ENCODE results near the gene PYGL.
"Not testable (repeated sequence)": the region's sequence is repeated elsewhere in the genome, so short reads cannot be mapped to it uniquely, and the experiment has no call there.

The PYGL gene

GRCh38 chr14:50943943-50944646 lies at the start of gene PYGL:
TSS of gene PYGL (minus strand) at chr14:50944483. CDS start at chr14:50944403, 80 bp downstream.
- DNase-seq (ENCODE audit: low read depth in 2 of 2): peak in 1 of 2 donors; percentile 19

- no peak for DNase-seq (ENCODE audit: low read depth in 2 of 2)
Observed at GRCh38 chr14:50985859-50986331, 41.6 kb upstream of the PYGL start.

- DNase-seq (ENCODE audit: low read depth in 2 of 2): no peak
Observed at GRCh38 chr14:50985124-50985858, 41.0 kb upstream of the PYGL start.

DNA sequence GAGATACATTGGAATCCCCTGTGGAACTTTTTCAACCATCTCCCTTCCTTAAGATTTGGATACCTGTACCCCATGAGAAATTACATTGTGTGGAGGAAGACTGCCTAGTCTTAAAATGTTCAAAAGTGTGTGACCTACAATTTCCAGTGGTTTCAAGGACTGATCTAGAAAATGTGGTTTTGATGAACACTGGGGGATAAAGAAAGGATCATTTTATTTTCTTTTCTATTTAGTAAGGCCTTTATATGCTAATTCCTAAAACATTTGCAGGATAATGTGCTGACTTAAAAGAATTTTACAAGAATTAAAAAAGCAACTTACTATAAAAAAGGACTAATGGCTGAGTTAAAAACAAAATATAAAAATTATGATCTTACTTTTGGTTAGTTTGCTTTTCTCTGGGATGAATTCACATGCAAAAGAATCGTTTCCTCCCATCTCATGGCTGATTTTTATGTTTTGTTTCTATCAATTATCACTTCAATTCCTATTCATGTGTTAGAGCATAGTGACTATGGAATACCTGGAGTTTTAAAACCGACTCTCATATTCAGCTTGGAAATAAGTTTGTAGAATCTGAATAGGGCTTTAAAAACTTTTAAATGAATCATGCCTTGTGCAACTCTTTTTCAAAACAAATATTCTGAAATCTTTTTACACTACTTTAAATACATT lies 39.9 kb upstream of the PYGL start:
- DNase-seq (ENCODE audit: low read depth in 2 of 2): no peak

GRCh38 chr14:50979941-50980850 lies 35.9 kb upstream of the PYGL start:
- no peak for DNase-seq (ENCODE audit: low read depth in 2 of 2)

GRCh38 chr14:50978888-50979287 lies 34.6 kb upstream of the PYGL start:
- no peak for DNase-seq (ENCODE audit: low read depth in 2 of 2)

DNA sequence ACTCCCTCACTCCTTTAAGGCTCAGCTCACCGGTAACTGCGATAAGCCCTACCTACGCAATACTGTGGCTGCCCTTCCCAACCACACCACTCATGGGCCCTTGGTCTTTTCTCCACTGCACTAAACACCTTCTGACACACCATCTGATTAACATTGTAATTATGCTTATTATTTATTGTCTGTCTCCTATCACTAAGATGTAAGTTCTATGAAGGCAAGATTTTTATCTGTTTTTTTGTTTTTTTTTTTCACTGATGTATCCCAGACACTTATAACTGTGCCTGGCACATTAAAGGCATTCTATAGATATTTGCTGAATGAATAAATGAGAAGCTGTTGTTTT lies 34.2 kb upstream of the PYGL start:
- no peak for DNase-seq (ENCODE audit: low read depth in 2 of 2)

- no peak for DNase-seq (ENCODE audit: low read depth in 2 of 2)
Observed at GRCh38 chr14:50977863-50978528, 33.7 kb upstream of the PYGL start.

- no peak for DNase-seq (ENCODE audit: low read depth in 2 of 2)
Observed at GRCh38 chr14:50974118-50974517, 29.8 kb upstream of the PYGL start.

GRCh38 chr14:50972734-50973133 lies 28.5 kb upstream of the PYGL start:
- no peak for DNase-seq (ENCODE audit: low read depth in 2 of 2)

DNA sequence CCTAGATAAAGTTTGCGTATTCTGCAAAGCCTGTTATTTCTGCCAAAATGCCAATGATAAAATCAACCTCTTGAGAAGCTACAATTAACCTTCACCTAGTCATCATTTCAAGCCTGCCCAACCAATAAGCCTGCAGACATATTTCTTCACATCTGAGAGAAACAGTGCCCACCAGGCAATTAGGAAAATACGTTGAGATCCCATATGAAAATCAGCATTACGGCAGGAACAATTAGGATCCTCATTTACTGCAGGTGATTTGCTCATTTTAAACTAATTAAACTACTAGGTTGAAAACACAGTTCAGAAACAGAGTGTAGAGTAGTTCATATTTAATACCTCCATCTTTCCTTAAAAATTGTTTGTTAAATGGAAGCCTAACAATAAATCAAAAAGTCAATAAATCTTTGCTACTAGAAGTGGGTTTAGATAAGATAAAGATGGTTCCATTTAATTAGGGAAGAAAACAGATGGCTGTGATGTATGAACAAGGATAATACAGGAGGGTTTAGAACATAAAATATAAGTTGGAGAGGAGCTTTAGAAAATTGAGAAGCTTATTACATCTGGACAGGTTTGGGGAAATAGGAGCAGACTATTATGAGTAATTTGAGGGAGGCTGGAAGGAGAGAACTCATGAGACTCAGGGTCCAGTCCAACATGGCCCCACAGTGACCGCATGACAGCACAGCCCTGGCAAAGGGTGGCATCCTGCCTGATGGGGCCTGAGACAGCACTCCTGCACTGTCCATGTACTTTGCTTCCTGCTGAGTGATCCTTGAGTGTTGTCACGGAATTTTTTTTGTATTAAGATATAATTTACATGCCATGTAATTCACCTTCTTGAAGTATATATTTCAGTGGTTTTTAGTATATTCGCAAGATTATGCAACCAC lies 26.9 kb upstream of the PYGL start:
- no peak for DNase-seq (ENCODE audit: low read depth in 2 of 2)

GRCh38 chr14:50967790-50968189 lies 23.5 kb upstream of the PYGL start:
- DNase-seq (ENCODE audit: low read depth in 2 of 2): no peak

DNA sequence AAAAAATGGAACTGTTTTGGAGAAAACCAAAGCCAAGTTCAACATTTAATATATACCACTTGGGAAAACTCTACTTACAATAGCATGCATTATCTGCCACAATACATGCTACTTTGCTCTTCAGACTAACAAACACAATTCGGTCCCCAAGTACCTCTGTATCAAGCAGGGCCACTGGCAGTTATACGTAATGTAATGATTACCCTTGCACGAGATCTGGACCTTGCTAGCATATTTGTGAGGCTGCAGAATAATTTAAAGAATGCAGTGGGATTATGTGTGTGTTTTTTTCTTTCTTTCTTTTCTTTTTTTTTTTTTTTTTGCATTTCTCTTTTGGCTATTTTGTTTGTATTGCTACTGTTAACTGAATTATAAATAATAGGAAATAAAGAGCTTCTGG lies 22.8 kb upstream of the PYGL start:
- no peak for DNase-seq (ENCODE audit: low read depth in 2 of 2)

DNA sequence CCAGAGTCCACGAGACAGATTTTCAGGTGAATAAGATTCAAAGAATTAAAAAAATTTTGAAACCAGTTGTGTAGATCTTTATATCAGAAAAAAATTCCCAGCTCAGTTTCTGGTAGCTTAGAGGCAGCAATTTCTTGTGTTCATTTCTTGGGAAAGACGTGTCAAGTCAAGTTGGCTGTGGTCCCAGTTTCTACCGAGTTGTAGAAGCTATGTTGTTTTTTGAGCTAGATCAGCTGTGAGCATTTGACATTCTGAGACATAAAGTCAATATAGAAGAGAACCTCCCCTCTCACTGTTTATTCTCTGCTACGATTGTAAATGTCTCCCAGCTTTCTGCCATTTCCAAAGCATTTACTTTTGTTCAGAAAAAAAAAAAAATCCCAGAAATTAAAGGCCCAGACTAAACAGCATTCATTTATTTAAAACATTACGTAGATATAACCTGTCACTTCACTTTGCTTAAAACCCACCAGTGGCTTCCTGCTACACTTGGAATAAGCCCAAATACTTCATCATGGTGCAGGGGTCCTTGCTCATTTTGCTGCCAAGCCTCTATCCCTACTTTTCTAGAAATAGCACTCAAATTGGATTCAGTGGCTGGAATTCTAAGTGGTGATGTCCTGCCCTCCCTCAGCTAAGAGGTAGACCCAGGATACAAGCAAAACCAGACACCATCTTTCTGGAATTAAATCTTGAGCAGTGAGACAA lies 20.6 kb upstream of the PYGL start:
- DNase-seq (ENCODE audit: low read depth in 2 of 2): no peak

- no peak for DNase-seq (ENCODE audit: low read depth in 2 of 2)
Observed at GRCh38 chr14:50963919-50964318, 19.6 kb upstream of the PYGL start.

DNA sequence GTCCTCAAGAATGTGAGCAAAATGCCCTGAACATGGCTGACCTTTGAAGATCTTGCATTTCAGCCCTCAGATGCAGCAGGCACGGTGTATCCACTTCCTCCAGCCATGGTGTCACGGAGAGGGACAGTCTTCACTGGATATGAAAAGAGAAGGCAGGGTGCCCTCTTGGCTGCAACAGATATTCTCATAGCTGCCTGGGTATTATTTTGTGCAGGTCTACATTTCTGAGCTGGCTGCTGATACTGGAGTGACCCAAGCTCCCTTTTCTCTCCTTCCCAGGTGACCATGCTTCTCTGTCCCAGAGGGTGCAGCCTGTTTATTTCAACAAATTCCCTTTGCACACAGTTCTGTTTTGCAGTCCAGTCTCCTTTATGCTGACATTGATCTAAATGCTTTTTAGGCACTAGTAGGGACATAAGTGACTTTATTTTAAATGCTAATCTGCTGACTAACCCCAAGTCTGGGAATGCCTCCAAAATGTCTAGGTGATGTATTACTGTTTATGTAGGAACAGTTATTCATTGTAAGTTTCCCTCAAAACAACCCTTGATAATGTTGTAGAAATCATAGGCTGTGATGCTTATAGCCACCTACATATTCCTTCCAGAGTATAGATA lies 17.4 kb upstream of the PYGL start:
- DNase-seq (ENCODE audit: low read depth in 2 of 2): no peak

DNA sequence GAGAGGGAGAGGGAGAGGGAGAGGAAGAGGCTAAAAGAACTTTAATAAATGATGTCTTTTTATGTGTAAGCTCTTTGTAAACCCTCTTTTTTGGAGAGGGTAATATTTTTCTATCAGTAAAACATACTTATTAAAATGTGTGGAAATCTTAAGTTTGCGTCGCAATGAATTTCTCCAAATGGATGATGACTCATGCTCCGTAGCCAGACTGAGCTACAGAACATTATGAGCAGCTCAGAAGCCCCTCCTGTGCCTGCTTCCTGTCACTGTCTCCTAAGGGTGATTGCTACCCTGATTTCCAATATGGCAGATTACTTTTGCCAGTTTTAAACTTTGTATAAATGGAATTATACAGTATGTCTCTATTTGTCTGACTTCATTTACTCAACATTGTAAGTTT lies 13.0 kb upstream of the PYGL start:
- DNase-seq (ENCODE audit: low read depth in 2 of 2): no peak

GRCh38 chr14:50956421-50956820 lies 12.1 kb upstream of the PYGL start:
- DNase-seq (ENCODE audit: low read depth in 2 of 2): not testable (repeated sequence)
